Measurements from ENCODE around the gene SDK1.

DNA sequence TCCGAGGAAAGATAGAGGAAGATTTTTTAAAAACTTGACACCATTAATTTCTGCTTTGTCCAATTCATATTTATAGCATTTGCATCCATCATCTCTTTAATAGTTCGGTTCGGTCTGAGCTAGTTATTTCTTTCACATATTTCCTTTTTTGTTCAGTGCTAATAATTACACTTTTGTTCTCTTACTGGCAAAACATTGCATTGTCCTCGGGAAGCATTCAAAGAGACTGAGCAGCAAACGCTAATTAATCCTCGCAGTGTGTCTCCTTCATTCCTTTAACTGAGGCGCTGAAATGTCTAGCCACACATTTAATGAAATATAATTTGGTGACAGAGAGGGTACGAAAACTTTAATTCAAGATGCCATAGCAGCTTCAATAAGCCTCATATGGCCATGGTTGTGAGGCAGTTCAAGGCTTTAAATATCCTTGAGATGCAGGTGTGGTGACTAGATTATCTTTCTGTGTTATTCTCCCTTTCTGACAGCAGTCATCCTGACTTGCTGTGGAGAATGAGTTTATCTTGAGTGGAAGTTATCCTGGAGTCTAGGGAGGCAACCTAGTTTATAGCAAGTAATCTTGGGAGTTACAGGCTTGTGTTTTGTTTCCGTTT, 431.4 kb downstream of the SDK1 start:
- TF ChIP-seq, protein P1, sequence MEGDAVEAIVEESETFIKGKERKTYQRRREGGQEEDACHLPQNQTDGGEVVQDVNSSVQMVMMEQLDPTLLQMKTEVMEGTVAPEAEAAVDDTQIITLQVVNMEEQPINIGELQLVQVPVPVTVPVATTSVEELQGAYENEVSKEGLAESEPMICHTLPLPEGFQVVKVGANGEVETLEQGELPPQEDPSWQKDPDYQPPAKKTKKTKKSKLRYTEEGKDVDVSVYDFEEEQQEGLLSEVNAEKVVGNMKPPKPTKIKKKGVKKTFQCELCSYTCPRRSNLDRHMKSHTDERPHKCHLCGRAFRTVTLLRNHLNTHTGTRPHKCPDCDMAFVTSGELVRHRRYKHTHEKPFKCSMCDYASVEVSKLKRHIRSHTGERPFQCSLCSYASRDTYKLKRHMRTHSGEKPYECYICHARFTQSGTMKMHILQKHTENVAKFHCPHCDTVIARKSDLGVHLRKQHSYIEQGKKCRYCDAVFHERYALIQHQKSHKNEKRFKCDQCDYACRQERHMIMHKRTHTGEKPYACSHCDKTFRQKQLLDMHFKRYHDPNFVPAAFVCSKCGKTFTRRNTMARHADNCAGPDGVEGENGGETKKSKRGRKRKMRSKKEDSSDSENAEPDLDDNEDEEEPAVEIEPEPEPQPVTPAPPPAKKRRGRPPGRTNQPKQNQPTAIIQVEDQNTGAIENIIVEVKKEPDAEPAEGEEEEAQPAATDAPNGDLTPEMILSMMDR (IDR thresholded peaks at IDR 0.05): no peak
- TF ChIP-seq POLR2A (IDR thresholded peaks at IDR 0.05): no peak
